KOPT-K1 (cell line): ENCODE measurements around the gene CCDC192.

Experiments used
- H3K27ac ChIP-seq: fragments of 200-600 bp; sonication (generic); 2 replicates; pipeline ENCODE4 v1.5.1; 2016; ENCODE audit warnings: antibody characterized with exemption, mild to moderate bottlenecking, low read depth, low read length; ENCODE audit not compliant: poor library complexity, severe bottlenecking
- H3K36me3 ChIP-seq: fragments of 200-600 bp; sonication (generic); 2 replicates; pipeline ENCODE4 v1.5.1; 2017; ENCODE audit warnings: antibody characterized with exemption, mild to moderate bottlenecking, low read length, moderate library complexity; ENCODE audit not compliant: insufficient read depth
- H3K9me3 ChIP-seq: fragments of 200-600 bp; sonication (generic); 2 replicates; pipeline ENCODE4 v1.5.1; 2017; ENCODE audit warnings: antibody characterized with exemption, low read length, mild to moderate bottlenecking; ENCODE audit not compliant: insufficient read depth, poor library complexity, severe bottlenecking

The CCDC192 gene

DNA sequence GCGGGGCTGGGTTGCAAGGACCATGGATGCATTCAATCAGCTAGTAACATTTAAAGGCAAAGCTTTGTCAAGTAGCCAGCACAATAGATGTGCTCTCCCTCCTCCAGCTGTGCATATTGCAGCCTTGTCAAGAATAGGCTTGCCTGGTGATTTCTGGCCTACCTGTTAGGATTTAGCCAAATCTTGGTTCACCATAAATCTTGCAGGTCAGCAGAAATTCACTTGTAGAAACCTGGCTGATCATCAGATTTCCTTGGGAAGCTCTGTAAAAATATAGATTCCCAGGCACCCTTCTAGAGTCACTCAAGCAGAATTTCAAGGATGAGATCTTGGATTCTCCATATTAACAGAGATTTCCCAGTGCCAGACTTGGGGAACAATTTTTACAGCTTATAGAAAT lies 228.2 kb downstream of the CCDC192 start:
- no peaks in the 10 kb centered on the region for H3K9me3 ChIP-seq
- no peak overlapping the region for H3K27ac ChIP-seq
- H3K36me3 ChIP-seq: no peaks in the 10 kb centered on the region

DNA sequence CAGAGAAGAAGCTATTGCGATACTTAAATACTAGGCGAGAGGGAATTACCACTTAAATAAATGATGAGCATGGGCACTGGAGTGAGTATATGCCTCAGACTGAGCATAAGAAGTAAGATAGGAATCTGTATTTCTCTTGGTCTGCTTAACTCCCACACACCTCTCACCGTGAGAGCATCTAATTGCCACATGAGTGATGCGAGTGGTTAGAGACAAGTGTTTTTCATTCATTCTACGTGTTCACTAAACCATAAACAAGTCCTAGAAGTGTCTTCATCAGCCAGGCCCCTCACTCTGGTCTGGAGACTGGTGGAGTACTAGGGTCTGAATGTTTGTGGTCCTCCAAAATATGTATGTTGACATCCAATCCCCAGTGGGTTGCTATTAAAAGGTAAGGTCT lies 230.2 kb downstream of the CCDC192 start:
- H3K36me3 ChIP-seq: no peaks in the 10 kb centered on the region
- no peak overlapping the region for H3K27ac ChIP-seq
- no peaks in the 10 kb centered on the region for H3K9me3 ChIP-seq

DNA sequence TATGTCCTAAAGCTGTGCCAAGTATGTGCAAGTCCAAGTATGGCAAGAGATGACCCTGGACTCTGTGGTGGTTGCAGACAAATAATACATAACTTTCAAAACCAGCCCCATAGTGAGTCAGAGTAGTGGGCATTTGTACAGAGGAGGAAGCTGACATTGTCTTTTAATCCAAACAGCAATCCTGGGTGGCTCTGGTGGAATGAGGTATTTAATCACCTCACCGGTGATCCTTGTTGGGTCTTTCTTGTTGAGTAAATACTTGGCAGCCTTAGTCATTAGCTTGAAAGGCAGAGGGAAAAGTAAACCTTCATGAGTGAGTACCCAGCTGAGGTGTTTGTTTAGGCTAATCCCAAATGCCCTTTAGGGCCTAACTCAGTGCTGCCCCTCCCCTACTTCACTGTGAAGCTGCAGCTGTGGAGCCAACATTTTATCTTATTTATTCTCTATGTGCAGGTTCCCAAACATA lies 231.6 kb downstream of the CCDC192 start:
- H3K36me3 ChIP-seq: no peaks in the 10 kb centered on the region
- no peak overlapping the region for H3K27ac ChIP-seq
- no peaks in the 10 kb centered on the region for H3K9me3 ChIP-seq

DNA sequence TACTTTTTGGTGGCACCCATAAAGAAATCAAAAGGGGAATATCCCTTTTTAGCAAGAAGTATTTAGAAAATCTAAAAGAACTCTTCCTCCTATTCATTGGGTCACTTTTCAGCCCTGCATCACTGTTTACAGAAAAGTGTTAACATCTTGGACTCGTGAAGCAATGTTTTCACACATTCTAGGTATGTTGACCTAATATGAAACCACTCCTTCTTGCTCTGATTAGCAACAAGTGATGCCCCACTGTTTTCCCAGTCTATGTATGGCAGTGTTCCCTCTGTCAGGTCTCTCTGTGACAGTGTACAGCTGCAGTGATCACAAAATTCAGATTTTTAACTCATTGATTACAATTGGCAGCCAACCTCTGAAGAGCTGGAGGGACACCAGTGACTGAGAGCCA lies 232.2 kb downstream of the CCDC192 start:
- no peak overlapping the region for H3K27ac ChIP-seq
- no peaks in the 10 kb centered on the region for H3K9me3 ChIP-seq
- no peaks in the 10 kb centered on the region for H3K36me3 ChIP-seq

DNA sequence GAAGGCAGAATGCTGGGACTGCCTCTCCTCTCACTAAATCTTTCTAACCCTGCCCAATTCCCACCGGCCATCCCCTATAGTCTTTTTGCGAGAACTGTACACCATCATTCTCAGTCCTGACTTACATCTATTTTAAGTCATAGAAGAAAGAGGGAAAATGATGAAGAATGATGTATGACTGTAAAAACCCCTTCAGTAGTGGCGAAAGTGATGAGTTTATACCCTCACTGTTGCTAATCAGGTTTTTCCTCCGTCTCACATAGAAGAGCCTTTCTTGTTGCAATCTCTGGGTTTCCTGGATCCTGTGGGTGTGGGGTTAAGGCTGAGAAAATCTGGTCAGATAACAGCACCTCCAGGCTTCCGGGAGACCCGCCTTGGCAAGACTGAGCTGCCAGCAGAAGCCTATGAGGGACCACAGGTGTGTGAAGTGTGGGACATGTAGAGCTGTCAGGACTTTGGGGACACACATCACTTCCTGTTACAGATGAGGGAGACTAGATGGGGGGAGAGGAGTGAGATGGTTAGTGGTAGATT lies 233.3 kb downstream of the CCDC192 start:
- no peak overlapping the region for H3K27ac ChIP-seq
- H3K9me3 ChIP-seq: no peaks in the 10 kb centered on the region

DNA sequence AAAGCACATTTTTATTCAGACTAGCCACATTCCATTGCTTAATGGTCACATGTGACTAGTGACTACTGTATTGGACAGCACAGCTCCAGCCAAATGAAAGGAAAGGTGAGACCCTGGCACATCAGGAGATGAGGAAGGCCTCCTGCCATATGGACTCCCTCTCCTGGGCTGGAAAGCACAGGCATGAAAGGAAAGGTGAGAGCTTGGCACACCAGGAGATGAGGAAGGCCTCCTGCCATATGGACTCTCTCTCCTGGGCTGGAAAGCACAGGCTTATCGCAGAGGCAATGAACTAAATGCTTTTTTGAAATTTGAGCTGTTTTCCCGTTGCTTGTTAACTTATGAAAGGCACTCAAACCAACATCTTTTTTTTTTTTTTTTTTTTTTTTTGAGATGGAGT lies 235.6 kb downstream of the CCDC192 start:
- Histone ChIP-seq H3K9me3 (no peaks in the 10 kb centered on the region), H3K27ac (no peak overlapping the region), H3K36me3 (no peaks in the 10 kb centered on the region)

More for the DNA sequence above, 233.3 kb downstream of the CCDC192 start:
- no peaks in the 10 kb centered on the region for H3K36me3 ChIP-seq

DNA sequence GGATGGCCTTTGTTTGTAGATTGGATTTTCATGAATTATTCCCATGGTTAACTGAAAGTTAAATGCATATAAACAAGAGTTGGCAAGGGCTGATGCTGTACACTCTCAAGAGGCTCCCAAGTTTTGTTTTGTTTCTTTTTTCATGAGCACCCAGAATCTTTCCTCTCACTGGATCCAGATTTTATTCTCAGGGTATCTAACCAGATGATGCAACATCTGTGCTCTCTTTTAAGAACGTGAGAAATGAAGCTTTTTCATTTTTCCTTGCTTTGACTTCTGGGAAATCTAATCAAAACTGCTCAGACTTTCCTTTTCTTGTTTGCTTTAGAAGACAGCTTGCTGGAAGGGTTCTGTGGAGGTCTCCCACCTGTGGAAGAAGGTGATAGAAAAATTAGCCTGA lies 237.7 kb downstream of the CCDC192 start:
- H3K9me3 ChIP-seq: no peaks in the 10 kb centered on the region
- no peak overlapping the region for H3K27ac ChIP-seq
- no peaks in the 10 kb centered on the region for H3K36me3 ChIP-seq

DNA sequence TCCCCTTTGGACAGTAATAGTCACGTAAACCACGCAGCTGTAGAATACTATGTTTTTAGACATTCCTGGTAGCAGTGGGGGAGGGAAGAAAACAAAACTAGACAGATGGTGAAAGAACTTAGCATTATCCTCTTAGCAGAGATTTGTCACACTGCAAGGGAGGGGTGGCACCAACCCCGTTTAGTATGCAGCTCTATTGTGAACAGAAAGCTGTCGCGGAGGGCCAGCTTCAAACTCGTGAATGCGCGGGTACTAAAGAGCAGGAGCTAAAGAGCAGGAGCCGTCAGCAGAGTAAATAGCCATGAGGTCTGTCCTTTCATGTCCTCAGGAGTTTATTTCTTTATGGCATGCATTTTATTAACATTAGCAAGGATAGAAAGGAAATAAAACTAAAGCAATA lies 238.5 kb downstream of the CCDC192 start:
- Histone ChIP-seq H3K9me3 (no peaks in the 10 kb centered on the region), H3K27ac (no peak overlapping the region), H3K36me3 (no peaks in the 10 kb centered on the region)

DNA sequence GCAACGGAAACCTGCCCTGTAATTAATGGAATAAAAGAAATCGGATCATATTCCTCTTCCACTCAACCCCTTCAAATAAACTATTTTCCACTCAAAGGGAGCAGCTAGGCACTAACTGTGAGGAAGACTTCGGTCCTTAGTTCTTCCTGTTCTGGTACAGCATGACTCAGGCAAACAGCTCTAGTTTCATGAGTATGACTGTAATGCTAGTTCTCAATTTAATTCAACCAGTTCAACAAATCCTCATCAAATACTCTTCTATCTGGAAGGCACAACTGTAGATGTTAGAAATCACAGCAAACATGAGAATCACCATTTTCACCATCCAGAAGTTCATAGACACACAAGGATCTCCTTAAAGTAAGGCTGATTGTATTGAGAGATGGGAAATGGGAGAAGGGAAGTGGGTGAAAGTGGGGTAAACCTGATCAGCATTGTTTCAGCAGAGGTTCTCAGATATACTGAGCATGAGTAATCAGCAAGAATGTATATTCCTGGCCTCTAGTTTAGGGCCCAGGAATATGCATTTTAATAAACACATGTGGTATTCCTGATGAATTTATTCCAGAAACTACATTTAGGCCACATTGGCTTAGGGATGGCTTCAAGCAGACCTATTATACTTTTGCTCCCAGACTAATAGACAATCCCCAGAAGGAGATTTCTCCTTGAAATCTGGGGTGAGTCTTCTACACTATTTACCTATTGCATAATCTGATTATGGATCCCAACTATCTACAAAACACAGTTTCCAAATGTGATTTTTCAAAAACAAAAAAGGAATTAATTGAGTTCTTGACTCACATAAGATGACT lies 239.3 kb downstream of the CCDC192 start:
- no peaks in the 10 kb centered on the region for H3K9me3 ChIP-seq
- no peaks in the 10 kb centered on the region for H3K36me3 ChIP-seq
- H3K27ac ChIP-seq: no peak overlapping the region

DNA sequence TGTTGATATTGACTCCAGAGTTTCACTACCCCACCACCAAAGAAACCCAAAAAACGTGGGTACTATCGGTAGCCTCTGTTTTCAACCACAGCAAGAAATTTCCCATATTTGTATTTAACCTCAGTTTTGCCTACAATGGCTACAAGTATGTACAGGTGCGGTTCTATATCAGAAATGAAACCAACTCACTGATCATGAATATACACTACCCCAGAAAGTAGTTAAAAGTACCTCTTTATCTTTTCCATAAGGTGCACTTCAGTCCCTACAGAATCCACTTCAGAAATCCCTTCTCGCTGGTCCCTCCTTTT lies 239.8 kb downstream of the CCDC192 start:
- Histone ChIP-seq H3K36me3 (no peaks in the 10 kb centered on the region), H3K27ac (no peak overlapping the region), H3K9me3 (no peaks in the 10 kb centered on the region)

DNA sequence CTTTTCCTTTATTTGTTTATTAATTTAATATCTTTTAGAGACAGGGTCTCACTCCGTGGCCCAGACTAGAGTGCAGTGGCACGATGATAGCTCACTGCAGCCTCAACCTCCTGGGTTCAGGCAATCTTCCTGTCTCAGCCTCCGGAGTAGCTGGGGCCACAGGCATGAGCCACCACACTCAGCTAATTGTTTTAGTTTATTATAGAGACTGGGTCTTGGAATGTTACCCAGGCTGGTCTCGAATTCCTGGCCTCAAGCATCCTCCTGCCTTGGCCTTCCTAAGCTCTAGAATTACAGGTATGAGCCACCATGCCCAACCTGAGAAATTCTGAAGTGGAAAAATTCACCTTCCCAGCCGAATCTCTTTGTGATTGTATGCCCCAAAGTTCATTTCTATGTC lies 240.9 kb downstream of the CCDC192 start:
- Histone ChIP-seq H3K9me3 (no peaks in the 10 kb centered on the region), H3K36me3 (no peaks in the 10 kb centered on the region), H3K27ac (no peak overlapping the region)

DNA sequence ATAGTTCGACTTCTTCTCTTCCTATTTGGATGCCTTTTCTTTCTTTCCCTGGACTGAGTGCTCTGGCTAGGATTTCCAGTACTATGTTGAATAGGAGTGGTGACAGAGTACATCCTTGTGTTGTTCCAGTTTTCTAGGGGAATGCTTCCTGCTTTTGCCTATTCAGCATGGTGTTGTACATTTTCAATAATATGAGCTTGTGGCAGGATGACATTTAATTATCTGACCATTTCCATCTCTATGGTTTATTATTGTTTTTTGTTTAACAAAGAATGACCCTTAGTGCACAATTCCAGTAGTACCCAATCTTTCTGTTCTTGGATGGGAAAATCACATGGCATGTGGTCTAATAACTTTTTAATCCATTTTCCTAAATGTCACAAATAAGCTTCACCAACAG lies 244.8 kb downstream of the CCDC192 start:
- Histone ChIP-seq H3K9me3 (no peaks in the 10 kb centered on the region), H3K36me3 (no peaks in the 10 kb centered on the region), H3K27ac (no peak overlapping the region)

DNA sequence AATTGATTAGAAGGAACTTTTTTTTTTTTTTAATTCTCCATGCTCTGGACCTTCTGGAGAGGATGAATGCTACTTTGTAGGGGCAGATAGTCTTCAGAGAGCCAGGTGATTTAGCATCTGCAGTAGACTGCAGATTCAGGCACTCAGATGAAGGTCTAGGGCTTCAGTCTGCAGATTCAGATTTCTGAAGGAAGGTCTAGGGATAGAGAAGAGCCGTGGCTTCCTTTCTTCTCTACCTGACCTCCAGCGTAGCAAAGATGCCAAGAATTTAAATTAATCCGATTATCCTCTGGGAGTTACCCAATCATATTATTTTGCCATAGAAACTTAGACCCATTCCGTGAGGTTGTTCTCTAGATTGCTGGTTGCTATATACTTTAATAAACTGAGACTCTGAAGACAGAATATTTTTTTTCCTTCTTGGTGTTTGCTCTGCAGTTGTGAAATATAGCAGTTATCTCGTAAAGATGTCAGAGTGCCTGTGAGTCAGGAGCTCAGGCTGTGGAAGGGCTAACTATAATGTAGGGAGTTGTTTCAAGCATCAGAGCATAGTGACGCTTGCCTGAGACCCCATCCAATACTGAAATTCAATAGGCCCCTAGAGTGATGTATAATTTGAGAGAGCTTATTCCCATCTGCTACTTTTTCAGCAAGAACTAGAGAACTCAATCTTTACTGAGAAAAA lies 247.7 kb downstream of the CCDC192 start:
- Histone ChIP-seq H3K9me3 (no peaks in the 10 kb centered on the region), H3K27ac (no peak overlapping the region), H3K36me3 (no peaks in the 10 kb centered on the region)

DNA sequence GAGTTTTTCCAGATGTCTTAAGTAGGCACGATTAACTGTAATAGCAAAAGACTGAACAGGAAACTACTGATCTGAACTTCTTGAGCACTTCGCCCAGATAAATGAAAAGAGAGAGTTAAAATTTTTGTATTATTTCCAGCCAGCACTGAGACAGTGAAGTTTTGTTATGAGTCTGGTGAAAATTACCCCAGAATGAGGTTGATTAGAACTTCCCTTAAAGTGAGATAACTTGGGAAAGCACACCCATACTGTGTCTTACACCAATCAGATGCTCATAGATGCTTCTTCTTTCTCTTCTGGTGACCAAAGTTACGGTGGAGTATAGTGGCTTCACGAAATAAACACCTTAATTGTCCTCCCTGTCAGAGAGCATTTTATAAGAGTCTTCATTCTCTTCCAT lies 248.6 kb downstream of the CCDC192 start:
- H3K27ac ChIP-seq: no peak overlapping the region
- no peaks in the 10 kb centered on the region for H3K9me3 ChIP-seq
- no peaks in the 10 kb centered on the region for H3K36me3 ChIP-seq

DNA sequence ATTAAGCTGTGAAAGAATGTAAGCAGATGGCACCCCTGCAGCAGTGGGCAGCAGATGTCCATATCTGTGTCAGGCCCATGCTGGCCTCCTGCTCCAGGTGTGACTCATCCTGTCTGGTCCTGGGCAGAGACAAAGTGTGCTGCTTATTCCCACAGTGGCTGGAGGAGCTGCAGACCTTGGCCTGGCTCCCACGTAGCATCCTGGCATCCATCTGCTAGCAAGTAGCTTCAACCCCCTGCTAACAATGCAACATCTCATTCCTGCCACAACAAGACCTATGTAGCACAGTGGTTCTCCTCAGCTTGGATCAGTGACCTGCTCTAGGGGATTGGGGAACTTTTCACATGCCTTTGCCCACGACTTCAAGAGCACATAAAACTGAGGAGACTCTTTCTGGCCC lies 254.0 kb downstream of the CCDC192 start:
- H3K9me3 ChIP-seq: no peaks in the 10 kb centered on the region
- H3K36me3 ChIP-seq: no peaks in the 10 kb centered on the region
- no peak overlapping the region for H3K27ac ChIP-seq
